HG02884 (cell line): ENCODE measurements around the gene MIOS.
A peak's percentile ranks its signal among the peaks of the same experiment; 100 is the strongest.
"Not testable (repeated sequence)": the region's sequence is repeated elsewhere in the genome, so short reads cannot be mapped to it uniquely, and the experiment has no call there.

ENCODE experiments used
- ATAC-seq: cut with Tn5 transposase; IDR thresholded peaks from one replicate; pipeline ENCODE4 v1.9.1; 2021; ENCODE audit warnings: mild to moderate bottlenecking, moderate library complexity; ENCODE audit not compliant: unreplicated experiment

Gene MIOS

GRCh38 chr7:7554021-7554432 is 12.7 kb upstream of the MIOS start:
- ATAC-seq: no peak

- ATAC-seq: no peak
Measured at GRCh38 chr7:7554649-7555575, 11.8 kb upstream of the MIOS start.

- no peak for ATAC-seq
Measured at GRCh38 chr7:7556852-7557251, 9.8 kb upstream of the MIOS start.

GRCh38 chr7:7557252-7557651 is 9.4 kb upstream of the MIOS start:
- ATAC-seq: no peak

- not testable (repeated sequence) for ATAC-seq
Measured at GRCh38 chr7:7561591-7561990, 5.1 kb upstream of the MIOS start.

GRCh38 chr7:7562736-7563135 is 3.9 kb upstream of the MIOS start:
- ATAC-seq: no peak

GRCh38 chr7:7563269-7563668 is 3.4 kb upstream of the MIOS start:
- ATAC-seq: no peak

- no peak for ATAC-seq
Measured at GRCh38 chr7:7563813-7564212, 2.9 kb upstream of the MIOS start.

GRCh38 chr7:7564323-7564780 is 2.3 kb upstream of the MIOS start:
- no peak for ATAC-seq

- no peak for ATAC-seq
Measured at GRCh38 chr7:7565018-7565680, 1.5 kb upstream of the MIOS start.

GRCh38 chr7:7565746-7566650 is 686 bp upstream of the MIOS start:
- peak; percentile 18 for ATAC-seq

- no peak for ATAC-seq
Measured at GRCh38 chr7:7567898-7568531, 1.3 kb downstream of the MIOS start.

GRCh38 chr7:7568553-7568952 is 1.9 kb downstream of the MIOS start:
- ATAC-seq: no peak

- ATAC-seq: peak; percentile 36
Measured at GRCh38 chr7:7569081-7569527, 2.4 kb downstream of the MIOS start.

- ATAC-seq: no peak
Measured at GRCh38 chr7:7569615-7570014, 2.9 kb downstream of the MIOS start.

GRCh38 chr7:7570584-7570983 is 3.9 kb downstream of the MIOS start:
- ATAC-seq: no peak

- no peak for ATAC-seq
Measured at GRCh38 chr7:7573701-7574100, 7.0 kb downstream of the MIOS start.

- no peak for ATAC-seq
Measured at GRCh38 chr7:7576344-7576743, 9.7 kb downstream of the MIOS start.

- peak; percentile 88 for ATAC-seq
Measured at GRCh38 chr7:7577888-7578287, 11.2 kb downstream of the MIOS start.

- ATAC-seq: no peak
Measured at GRCh38 chr7:7579638-7580037, 13.0 kb downstream of the MIOS start.
